GM19351 (cell line): ENCODE results near the gene FZD2.
"Not testable (repeated sequence)": the region's sequence is repeated elsewhere in the genome, so short reads cannot be mapped to it uniquely, and the experiment has no call there.

Experiments used
- ATAC-seq: cut with Tn5 transposase; IDR thresholded peaks from one replicate; pipeline ENCODE4 v1.9.1; 2021; ENCODE audit warnings: mild to moderate bottlenecking, moderate library complexity; ENCODE audit not compliant: unreplicated experiment

Gene FZD2

GRCh38 chr17:44572801-44573200 lies 15.5 kb downstream of the FZD2 start:
- ATAC-seq = no peak

- ATAC-seq = no peak
These were observed 18.1 kb downstream of the FZD2 start for GRCh38 chr17:44575403-44575802.

- no peak for ATAC-seq
These were observed 21.7 kb downstream of the FZD2 start for GRCh38 chr17:44578947-44579346.

GRCh38 chr17:44581868-44582267 lies 24.6 kb downstream of the FZD2 start:
- ATAC-seq = no peak

DNA sequence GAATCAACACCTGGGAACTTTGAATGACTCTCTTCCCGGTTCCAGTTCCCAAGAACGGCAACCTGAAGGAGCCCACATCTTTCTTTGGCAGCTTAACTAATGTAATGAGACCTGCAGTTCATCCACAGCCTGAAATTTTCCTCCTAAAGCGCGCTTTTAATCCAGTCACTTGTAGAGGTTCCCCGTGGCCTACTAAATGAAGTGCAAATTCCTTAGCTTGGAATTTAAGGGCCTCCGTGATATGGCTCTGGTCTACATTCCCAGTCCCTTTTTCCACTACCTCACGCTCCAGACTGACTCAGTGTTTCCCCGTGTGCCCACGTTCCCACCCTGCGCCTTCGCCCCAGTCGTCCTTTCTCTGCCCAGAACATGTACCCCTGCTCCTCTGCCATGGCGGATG lies 27.2 kb downstream of the FZD2 start:
- ATAC-seq = no peak

- no peak for ATAC-seq
These were observed 28.0 kb downstream of the FZD2 start for GRCh38 chr17:44585315-44585714.

- ATAC-seq = no peak
These were observed 30.1 kb downstream of the FZD2 start for GRCh38 chr17:44587339-44587738.

GRCh38 chr17:44589316-44590071 lies 32.2 kb downstream of the FZD2 start:
- no peak for ATAC-seq

GRCh38 chr17:44590072-44590462 lies 32.8 kb downstream of the FZD2 start:
- ATAC-seq = not testable (repeated sequence)

GRCh38 chr17:44590762-44591161 lies 33.5 kb downstream of the FZD2 start:
- not testable (repeated sequence) for ATAC-seq

DNA sequence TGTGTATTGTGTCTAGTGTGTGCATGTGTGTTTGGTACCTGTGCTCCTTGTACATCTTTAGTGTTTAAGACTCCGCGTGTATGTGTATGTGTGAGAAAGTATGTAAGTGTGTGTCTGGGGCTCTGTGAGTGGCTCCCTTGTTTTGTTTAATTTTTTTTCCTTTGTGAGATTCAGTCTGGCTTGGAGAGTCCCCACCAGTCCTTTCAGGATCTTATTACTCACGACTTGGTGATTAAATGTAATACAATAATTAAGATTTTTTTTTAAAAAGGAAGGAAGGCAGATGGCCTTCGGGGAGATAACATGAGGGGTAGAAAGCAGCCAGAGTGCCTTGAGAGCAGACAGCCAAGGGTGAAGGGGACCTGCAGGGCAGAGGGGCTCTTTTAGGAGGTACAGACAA lies 33.9 kb downstream of the FZD2 start:
- ATAC-seq = no peak

GRCh38 chr17:44593156-44593555 lies 35.9 kb downstream of the FZD2 start:
- ATAC-seq = no peak

GRCh38 chr17:44595216-44595775 lies 38.0 kb downstream of the FZD2 start:
- no peak for ATAC-seq

GRCh38 chr17:44598329-44598728 lies 41.0 kb downstream of the FZD2 start:
- ATAC-seq = no peak

GRCh38 chr17:44598932-44599297 lies 41.6 kb downstream of the FZD2 start:
- no peak for ATAC-seq

DNA sequence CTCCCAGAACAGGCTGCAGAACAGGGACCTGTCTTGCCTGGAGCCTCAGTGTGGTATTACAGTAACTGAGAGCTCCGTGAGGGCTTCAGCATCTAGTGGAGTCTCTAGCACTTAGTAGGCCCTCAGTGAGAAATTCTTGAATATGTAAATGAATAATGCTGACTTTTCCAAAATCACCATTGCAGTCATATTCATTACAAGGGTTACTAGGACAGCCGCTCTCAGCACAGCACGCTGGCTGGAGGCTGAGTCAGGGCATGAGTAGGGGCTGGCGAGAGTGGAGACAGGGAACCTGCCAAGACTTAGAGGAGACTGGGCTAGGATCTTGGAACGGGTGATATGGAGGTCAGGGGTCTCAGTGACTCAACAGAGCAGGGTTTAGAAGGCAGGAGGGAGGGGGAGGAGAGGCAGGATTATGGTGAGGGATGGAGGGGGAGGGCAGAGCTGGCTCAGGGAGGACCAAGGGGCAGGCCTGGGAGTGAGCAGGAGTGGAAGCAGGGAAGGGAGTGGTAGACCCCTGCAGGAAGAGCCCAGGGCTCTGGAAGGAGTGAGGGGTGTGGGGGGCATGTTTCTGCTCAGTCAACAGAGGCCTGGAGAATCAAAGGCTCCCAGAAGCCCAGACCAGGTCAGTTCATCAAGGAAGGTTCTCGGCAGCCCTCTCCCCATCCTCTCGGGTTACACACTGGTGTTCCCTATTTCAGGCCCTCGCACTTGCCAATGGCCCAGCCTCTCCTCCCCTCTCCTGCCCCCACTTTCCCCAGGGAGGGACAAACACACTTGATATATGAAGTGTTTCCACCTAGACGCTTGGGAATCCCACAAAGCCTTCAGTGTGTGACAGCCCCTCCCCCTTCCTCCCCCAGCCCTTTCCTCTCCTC lies 42.3 kb downstream of the FZD2 start:
- no peak for ATAC-seq

DNA sequence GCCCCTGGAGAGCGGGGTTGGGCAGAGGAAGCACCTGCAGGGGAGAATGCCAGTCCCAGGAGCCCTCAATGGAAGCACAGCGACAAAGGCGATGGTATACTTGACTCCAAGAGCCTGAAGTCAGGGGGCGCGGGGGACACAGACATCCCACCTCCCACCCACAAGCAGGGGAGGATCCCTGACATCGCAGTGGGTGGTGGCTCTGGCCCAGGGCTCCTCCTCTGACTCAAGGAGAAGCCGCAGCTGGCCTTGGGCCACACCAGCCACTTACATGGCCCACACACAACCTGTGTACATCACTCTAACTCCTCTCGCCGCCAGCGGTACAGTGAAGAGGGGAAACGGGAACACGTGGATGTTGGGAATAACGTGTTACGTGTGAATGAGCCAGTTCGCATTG lies 44.3 kb downstream of the FZD2 start:
- ATAC-seq = no peak

- ATAC-seq = no peak
These were observed 44.7 kb downstream of the FZD2 start for GRCh38 chr17:44601973-44602372.

DNA sequence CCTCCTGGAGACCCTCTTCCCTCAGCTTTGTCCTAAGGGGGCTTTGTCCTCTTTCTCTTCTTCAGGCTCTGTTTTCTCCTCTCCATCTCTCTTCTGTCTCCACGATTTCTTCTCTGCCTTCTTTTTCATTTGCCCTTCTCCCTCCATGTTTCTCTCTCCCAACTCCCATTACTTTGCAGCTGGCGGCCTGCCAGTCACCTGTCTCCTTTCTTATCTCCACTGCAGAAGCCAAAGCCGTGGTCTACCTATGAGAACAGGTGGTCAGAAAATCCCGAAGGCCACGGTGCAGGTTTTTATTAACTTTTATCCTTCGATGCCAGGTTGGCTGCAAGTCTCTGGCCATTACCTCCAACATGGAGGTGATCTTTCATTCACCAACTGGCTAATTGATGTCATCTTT lies 45.1 kb downstream of the FZD2 start:
- ATAC-seq = no peak

- ATAC-seq = no peak
These were observed 45.7 kb downstream of the FZD2 start for GRCh38 chr17:44602970-44603369.

- no peak for ATAC-seq
These were observed 47.0 kb downstream of the FZD2 start for GRCh38 chr17:44604116-44604761.
